GM21529 (cell line): ENCODE data around the gene CTTNBP2.

Experiments used
- ATAC-seq: cut with Tn5 transposase; IDR thresholded peaks from one replicate; pipeline ENCODE4 v1.9.1; 2021; ENCODE audit not compliant: unreplicated experiment

CTTNBP2 gene

GRCh38 chr7:117706210-117706609 lies 167.0 kb downstream of the CTTNBP2 start:
- ATAC-seq = peak; percentile 71

GRCh38 chr7:117705630-117706029 lies 167.6 kb downstream of the CTTNBP2 start:
- ATAC-seq = no peak

- ATAC-seq = no peak
These were observed 169.2 kb downstream of the CTTNBP2 start for GRCh38 chr7:117704063-117704462.

- no peak for ATAC-seq
These were observed 175.2 kb downstream of the CTTNBP2 start for GRCh38 chr7:117698018-117698417.

GRCh38 chr7:117692338-117692737 lies 180.9 kb downstream of the CTTNBP2 start:
- ATAC-seq = no peak

- ATAC-seq = no peak
These were observed 183.1 kb downstream of the CTTNBP2 start for GRCh38 chr7:117690147-117690546.

- no peak for ATAC-seq
These were observed 183.8 kb downstream of the CTTNBP2 start for GRCh38 chr7:117689406-117689805.

GRCh38 chr7:117688126-117688525 lies 185.1 kb downstream of the CTTNBP2 start:
- ATAC-seq = no peak

GRCh38 chr7:117686311-117686935 lies 186.8 kb downstream of the CTTNBP2 start:
- ATAC-seq = no peak

GRCh38 chr7:117685795-117686194 lies 187.4 kb downstream of the CTTNBP2 start:
- ATAC-seq = no peak

GRCh38 chr7:117683430-117684175 lies 189.6 kb downstream of the CTTNBP2 start:
- ATAC-seq = no peak

GRCh38 chr7:117682681-117683385 lies 190.4 kb downstream of the CTTNBP2 start:
- ATAC-seq = no peak

- ATAC-seq = no peak
These were observed 194.1 kb downstream of the CTTNBP2 start for GRCh38 chr7:117679120-117679519.

- ATAC-seq = no peak
These were observed 197.5 kb downstream of the CTTNBP2 start for GRCh38 chr7:117675497-117676435.

GRCh38 chr7:117674617-117675016 lies 198.6 kb downstream of the CTTNBP2 start:
- ATAC-seq = no peak

- ATAC-seq = peak; percentile 69
These were observed 199.4 kb downstream of the CTTNBP2 start for GRCh38 chr7:117673839-117674238.

GRCh38 chr7:117673367-117673766 lies 199.9 kb downstream of the CTTNBP2 start:
- ATAC-seq = no peak

- no peak for ATAC-seq
These were observed 200.8 kb downstream of the CTTNBP2 start for GRCh38 chr7:117672453-117672852.

GRCh38 chr7:117669818-117670217 lies 203.4 kb downstream of the CTTNBP2 start:
- no peak for ATAC-seq

- ATAC-seq = no peak
These were observed 205.8 kb downstream of the CTTNBP2 start for GRCh38 chr7:117667456-117667855.

- no peak for ATAC-seq
These were observed 206.6 kb downstream of the CTTNBP2 start for GRCh38 chr7:117666689-117667088.
